K562 (cell line): Measurements from ENCODE around the gene FGF21. TPM values are rescaled to one million over a fixed set of nuclear protein-coding genes. Genes with fewer than 3 reads are reported as not detected.
A peak's percentile ranks its signal among the peaks of the same experiment; 100 is the strongest.
"Not testable (repeated sequence)": the region's sequence is repeated elsewhere in the genome, so short reads cannot be mapped to it uniquely, and the experiment has no call there.

Experiments used
- ATAC-seq: fragments of 200-7000 bp; cut with Tn5 transposase; 3 replicates; pipeline ENCODE4 v1.9.1; 2020; ENCODE audit warnings: moderate library complexity
- BruUV-seq: library from RNA; stranded (reverse); fragments of 400-500 nt; replicated peaks from 2 replicates; lab custom pipeline; 2021; lab: Mats Ljungman, UMichigan
- CTCF ChIA-PET: fragments of 300-600 bp; formaldehyde crosslinking; extraction: SDS; loops from one replicate; lab custom pipeline; 2021; ENCODE audit warnings: low intra/inter-chr PET ratio; lab: Yijun Ruan, JAX
- POLR2A ChIA-PET: fragments of 300-600, 350-650 bp; sonication (Branson Sonifier 250); formaldehyde crosslinking; extraction: SDS; loops from one replicate; lab custom pipeline; 2021; ENCODE audit warnings: antibody characterized with exemption, inconsistent platforms; lab: Yijun Ruan, JAX
- DNase-seq, 4 experiments: peaks; one replicate each; pipeline versions ENCODE4 v3.0.0 to v3.0.0-alpha.2; 2011 to 2018; ENCODE audit warnings: low spot score in 3 of 4, mixed read lengths in 3 of 4; ENCODE audit errors: extremely low read depth in 1 of 4
- FAIRE-seq: peaks from 2 replicates; lab custom pipeline; 2011; peaks lifted over from hg19 to GRCh38; lab: Jason Lieb, UNC
- H2AFZ ChIP-seq: 2 replicates; pipeline ENCODE4 v1.6.0; 2011; ENCODE audit warnings: low read depth, low read length, control low read depth, inconsistent platforms
- H3K27ac ChIP-seq: fragments of 200-600 bp; 3 replicates; pipeline ENCODE4 v1.8.0; 2011; ENCODE audit warnings: low read depth, mild to moderate bottlenecking, control low read depth, inconsistent platforms, low read length, moderate library complexity, mixed read lengths; ENCODE audit errors: extremely low read depth
- H3K27me3 ChIP-seq, 2 experiments: fragments of 300-600 bp in 1 of 2; 2 replicates in 1 of 2; 3 replicates in 1 of 2; pipeline versions ENCODE4 v1.6.0 to v1.8.0; 2011; ENCODE audit warnings: inconsistent platforms in 2 of 2, low read length in 2 of 2, mild to moderate bottlenecking in 1 of 2, mixed read lengths in 1 of 2, moderate library complexity in 1 of 2; ENCODE audit not compliant: control insufficient read depth in 2 of 2, insufficient read depth in 2 of 2
- H3K36me3 ChIP-seq: fragments of 300-600 bp; 3 replicates; pipeline ENCODE4 v1.8.0; 2011; ENCODE audit warnings: mild to moderate bottlenecking, low read length, inconsistent platforms; ENCODE audit not compliant: control insufficient read depth, insufficient read depth
- H3K4me1 ChIP-seq, 2 experiments: fragments of 200-600 bp in 1 of 2; replicated peaks in 1 of 2; 2 replicates in 1 of 2; 3 replicates in 1 of 2; pipeline versions ENCODE4 v1.5.1 to v1.8.0; 2011; ENCODE audit warnings: inconsistent platforms in 2 of 2, low read length in 2 of 2, mild to moderate bottlenecking in 1 of 2, mixed read lengths in 1 of 2, moderate library complexity in 1 of 2; ENCODE audit not compliant: control insufficient read depth in 2 of 2, insufficient read depth in 2 of 2
- H3K4me2 ChIP-seq: 2 replicates; pipeline ENCODE4 v1.6.1; 2011; ENCODE audit warnings: low read length, control low read depth, inconsistent platforms, mixed read lengths; ENCODE audit not compliant: insufficient read depth
- H3K4me3 ChIP-seq: fragments of 200-600 bp; sonication (generic), shearing (Covaris generic); 2 replicates; pipeline ENCODE4 v1.5.1; 2016; ENCODE audit warnings: control low read depth, inconsistent platforms
- H3K79me2 ChIP-seq: fragments of 200-600 bp; 3 replicates; pipeline ENCODE4 v1.8.0; 2011; ENCODE audit warnings: low read length, inconsistent platforms; ENCODE audit not compliant: control insufficient read depth, insufficient read depth
- H3K9ac ChIP-seq, 2 experiments: 2 replicates each; pipeline versions ENCODE4 v1.6.0 to v1.6.1; 2011; ENCODE audit warnings: low read depth in 2 of 2, low read length in 2 of 2, control low read depth in 1 of 2, inconsistent platforms in 1 of 2, mild to moderate bottlenecking in 1 of 2, mixed read lengths in 1 of 2; ENCODE audit not compliant: insufficient read depth in 1 of 2
- H3K9me1 ChIP-seq: one replicate; pipeline ENCODE4 v1.6.0; 2011; ENCODE audit warnings: inconsistent platforms, mild to moderate bottlenecking, low read length, moderate library complexity; ENCODE audit not compliant: control insufficient read depth, insufficient read depth
- H3K9me3 ChIP-seq: replicated peaks from 2 replicates; pipeline ENCODE4 v1.5.1; 2011; ENCODE audit warnings: low read depth, low read length, inconsistent platforms; ENCODE audit not compliant: control insufficient read depth, insufficient read depth
- H4K20me1 ChIP-seq: replicated peaks from 2 replicates; pipeline ENCODE4 v1.6.1; 2011; ENCODE audit warnings: low read length, inconsistent platforms, mixed read lengths; ENCODE audit not compliant: control insufficient read depth, insufficient read depth
- CEBPB ChIP-seq: fragments of 450-650 bp; IDR thresholded peaks from 2 replicates; pipeline ENCODE4 v1.6.1; 2016; ENCODE audit warnings: missing genetic modification characterization, missing compliant biosample characterization
- MITF ChIP-seq: IDR thresholded peaks from 2 replicates; pipeline ENCODE4 v1.6.1; 2014; ENCODE audit warnings: antibody characterized with exemption
- ZNF263 ChIP-seq: sonication (generic); formaldehyde crosslinking; IDR thresholded peaks from 2 replicates; pipeline ENCODE4 v1.8.0; 2022; ENCODE audit warnings: mild to moderate bottlenecking, missing genetic modification reagents, borderline replicate concordance
- WGBS: fragments of 100-300 bp; shearing (Covaris generic); methylation state at CpG from one replicate; pipeline ENCODE4 v1.1.6; 2016; ENCODE audit warnings: low coverage, mixed read lengths; ENCODE audit not compliant: insufficient coverage; ENCODE audit errors: missing lambda C conversion rate; 5-methylcytosine and 5-hydroxymethylcytosine counted together
- in situ Hi-C: fragments of 300-500 bp; cut with MboI; formaldehyde crosslinking; loops from 4 replicates; pipeline ENCODE4 v1.15.0; 2018; ENCODE audit warnings: inconsistent platforms, mixed read lengths
- intact Hi-C: fragments of 100-400 bp; cut with micrococcal nuclease; formaldehyde crosslinking; loops from 2 replicates; pipeline ENCODE4 v1.14.2; 2022
- polyA plus RNA-seq, 8 experiments: library from polyadenylated mRNA; depleted of rRNA in 4 of 8; stranded (reverse) in 5 of 8; unstranded in 3 of 8; fragments of >200 nt; fragmentation: Nextera tagmentation in 2 of 8; fragmentation: Illumina TruSeq in 1 of 8; extraction: Ambion mirVana in 2 of 8; extraction: Trizol in 1 of 8; gene quantifications; 2 replicates each; pipeline versions ENCODE4 v1.2.1 to v1.2.3, GENCODE V29; 2011 to 2014; ENCODE audit warnings: inconsistent platforms in 1 of 8, missing spikeins in 1 of 8
- total RNA-seq, 7 experiments: library from RNA; depleted of rRNA in 6 of 7; stranded (reverse); fragments of >200 nt in 6 of 7; fragmentation: Illumina TruSeq in 2 of 7; extraction: Trizol in 2 of 7; gene quantifications; 2 replicates each; pipeline versions ENCODE4 v1.2.1 to v1.2.3, GENCODE V29; 2011 to 2021; ENCODE audit warnings: low replicate concordance in 1 of 7

Gene FGF21
- total and polyA plus RNA-seq, 9 of the 15 experiments (the other 6 are each of a cell fraction or from before 2014, with no cell fraction given): 0.04 to 0.77 (median 0.09) TPM; not detected in 6

DNA sequence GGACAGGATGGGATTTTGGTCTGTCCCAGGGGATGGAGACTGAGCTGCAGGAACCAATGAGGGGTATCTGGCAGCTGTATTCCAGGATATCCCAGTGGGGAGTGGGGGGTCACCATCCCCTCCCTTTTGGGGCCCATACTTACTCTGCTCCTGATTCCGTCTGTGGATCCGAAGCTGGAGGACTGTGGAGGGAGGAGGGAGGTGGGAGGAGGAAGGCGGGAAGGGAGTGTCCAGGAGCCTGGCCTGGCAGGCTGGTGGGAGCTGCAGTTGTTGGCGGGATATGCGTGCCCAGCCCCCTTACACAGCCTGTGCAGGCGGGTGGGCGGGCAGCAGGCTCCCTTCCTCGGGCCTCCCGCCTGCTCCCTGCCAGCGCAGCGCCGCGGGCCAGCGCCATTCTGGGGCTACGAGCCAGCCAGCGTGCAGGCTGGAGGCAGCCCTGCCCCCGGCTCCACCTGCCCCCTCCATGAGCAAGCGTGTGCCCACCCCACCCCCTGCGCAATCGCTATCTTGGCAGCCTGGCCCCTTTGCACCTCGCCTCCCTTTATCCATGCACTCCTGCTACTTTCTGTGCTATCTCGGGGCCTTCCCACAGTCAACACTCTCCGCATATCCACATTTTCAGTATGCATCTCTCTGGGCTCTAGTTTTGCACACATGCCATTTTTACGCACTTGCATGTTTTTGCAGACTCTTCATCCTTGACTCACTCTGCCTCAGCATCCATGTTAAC is 38.6 kb upstream of the FGF21 start:
- H3K36me3 ChIP-seq: no peaks in the 10 kb centered on the region
- ATAC-seq (no peak), DNase-seq (no peak), FAIRE-seq (no peak)
- in situ Hi-C loops: no loop called here
- no peak overlapping the region for H3K4me3 ChIP-seq
- WGBS: 67% methylated on average over 9 of the region's 24 CpGs
- no peaks in the 10 kb centered on the region for H4K20me1 ChIP-seq
- ChIA-PET CTCF (no interaction called here), POLR2A (interaction anchor here (1.0 to 1.3 kb wide), 2 partner anchors 9 to 19 kb away, joined by 3 to 6 read pairs; no protein-coding TSS in a partner anchor)
- no peak overlapping the region for H3K4me2 ChIP-seq
- no TSS peak for BruUV-seq
- peak overlapping the region in 1 of 2 experiments; percentile 52; a peak in 2 of 4 replicates for H3K9ac ChIP-seq
- H3K4me1 ChIP-seq: peaks cover 21 to 68% of the 10 kb centered on the region in 2 experiments
- H3K27ac ChIP-seq: no peak overlapping the region
- peaks cover 7% of the 10 kb centered on the region; the same call in 1 of the 3 replicates for H3K79me2 ChIP-seq
- no peak for TF ChIP-seq CEBPB (tag)
- TF ChIP-seq MITF: no peak
- peak; percentile 78 for TF ChIP-seq ZNF263 (CRISPR knock-in tag)
- no peak overlapping the region for H2AFZ ChIP-seq
- H3K9me1 ChIP-seq: no peaks in the 10 kb centered on the region
- intact Hi-C loops: no loop called here
- H3K27me3 ChIP-seq: no peaks in the 10 kb centered on the region
- H3K9me3 ChIP-seq: no peaks in the 10 kb centered on the region

DNA sequence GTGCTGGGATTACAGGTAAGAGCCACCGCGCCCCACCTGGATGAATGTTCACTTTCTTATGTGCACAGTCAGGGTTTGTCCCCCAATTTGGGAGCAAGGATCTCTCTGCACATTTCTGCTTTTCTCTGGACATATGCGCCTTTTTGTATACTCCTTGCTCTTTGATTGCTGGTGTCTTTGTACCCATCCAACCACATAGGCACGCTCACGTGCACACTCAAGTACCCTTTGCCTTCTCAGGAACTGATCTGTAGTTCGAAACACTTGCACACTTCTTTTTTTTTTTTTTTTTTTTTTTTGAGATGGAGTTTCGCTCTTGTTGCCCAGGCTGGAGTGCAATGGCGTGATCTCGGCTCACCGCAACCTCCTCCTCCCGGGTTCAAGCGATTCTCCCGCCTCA is 37.2 kb upstream of the FGF21 start:
- BruUV-seq, H3K27ac ChIP-seq, H2AFZ ChIP-seq, H3K27me3 ChIP-seq, ATAC-seq, CTCF ChIA-PET, intact Hi-C loops, H3K79me2 ChIP-seq, H3K9me3 ChIP-seq, H3K9me1 ChIP-seq, H3K9ac ChIP-seq, FAIRE-seq, H3K36me3 ChIP-seq, in situ Hi-C loops, H3K4me3 ChIP-seq, H3K4me2 ChIP-seq, DNase-seq, H4K20me1 ChIP-seq: not testable (repeated sequence)
- POLR2A ChIA-PET: interaction anchor here (1.1 kb wide), 1 partner anchor 57 kb away, joined by 3 read pairs; no protein-coding TSS in a partner anchor
- WGBS: 85% methylated on average over 7 of the region's 13 CpGs
- H3K4me1 ChIP-seq: peaks cover 19 to 69% of the 10 kb centered on the region in 2 experiments
